ENCODE results near the gene CYLD.

DNA sequence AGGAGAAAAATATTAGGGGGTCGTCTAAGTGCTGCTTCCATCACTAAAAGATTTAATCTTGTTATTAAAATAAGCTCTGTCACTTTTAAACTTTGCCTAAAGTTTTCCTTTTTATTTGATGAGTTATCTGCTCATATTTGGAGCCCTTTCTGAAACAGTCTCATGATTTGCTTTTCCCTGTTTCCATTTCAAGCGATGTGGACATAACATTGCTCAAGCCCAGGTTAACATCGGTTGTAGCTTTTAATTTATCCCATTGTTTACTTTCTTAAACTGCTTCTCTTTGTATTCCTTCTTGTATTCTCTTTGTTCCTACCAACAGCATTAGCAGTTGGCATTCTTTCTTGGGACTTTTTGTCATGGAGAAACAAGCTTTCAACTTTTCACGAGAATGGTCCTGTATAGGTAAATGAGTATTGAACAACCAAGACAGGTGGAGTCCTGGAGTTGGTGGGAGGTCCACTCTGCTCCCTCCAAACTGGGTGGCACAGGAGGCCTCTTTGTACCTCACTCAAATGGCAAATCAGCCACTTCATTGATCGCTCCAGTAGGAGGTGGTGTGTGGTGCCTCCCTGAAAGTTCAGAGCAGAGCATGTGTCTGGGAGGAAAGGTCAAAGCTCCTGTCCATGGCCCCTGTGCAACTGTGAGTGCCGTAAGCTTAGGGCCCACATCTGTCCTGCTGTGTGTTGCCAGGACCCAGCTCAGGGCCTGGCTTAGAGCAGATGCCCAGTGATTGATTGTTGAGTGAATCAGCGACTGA lies 107.0 kb downstream of the CYLD start:
- TF ChIP-seq, protein P1, sequence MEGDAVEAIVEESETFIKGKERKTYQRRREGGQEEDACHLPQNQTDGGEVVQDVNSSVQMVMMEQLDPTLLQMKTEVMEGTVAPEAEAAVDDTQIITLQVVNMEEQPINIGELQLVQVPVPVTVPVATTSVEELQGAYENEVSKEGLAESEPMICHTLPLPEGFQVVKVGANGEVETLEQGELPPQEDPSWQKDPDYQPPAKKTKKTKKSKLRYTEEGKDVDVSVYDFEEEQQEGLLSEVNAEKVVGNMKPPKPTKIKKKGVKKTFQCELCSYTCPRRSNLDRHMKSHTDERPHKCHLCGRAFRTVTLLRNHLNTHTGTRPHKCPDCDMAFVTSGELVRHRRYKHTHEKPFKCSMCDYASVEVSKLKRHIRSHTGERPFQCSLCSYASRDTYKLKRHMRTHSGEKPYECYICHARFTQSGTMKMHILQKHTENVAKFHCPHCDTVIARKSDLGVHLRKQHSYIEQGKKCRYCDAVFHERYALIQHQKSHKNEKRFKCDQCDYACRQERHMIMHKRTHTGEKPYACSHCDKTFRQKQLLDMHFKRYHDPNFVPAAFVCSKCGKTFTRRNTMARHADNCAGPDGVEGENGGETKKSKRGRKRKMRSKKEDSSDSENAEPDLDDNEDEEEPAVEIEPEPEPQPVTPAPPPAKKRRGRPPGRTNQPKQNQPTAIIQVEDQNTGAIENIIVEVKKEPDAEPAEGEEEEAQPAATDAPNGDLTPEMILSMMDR (IDR thresholded peaks at IDR 0.05), result no peak
- TF ChIP-seq POLR2A (IDR thresholded peaks at IDR 0.05), result no peak
